Esophagus (tissue), 2 donors: ENCODE measurements around the gene PPL. TPM values are rescaled to one million over a fixed set of nuclear protein-coding genes. Genes with fewer than 3 reads are reported as not detected.

Source experiments
- H3K27ac ChIP-seq, 2 donors: one replicate each; pipeline ENCODE4 v1.5.1; 2013; ENCODE audit warnings: low read depth in 2 of 2, mild to moderate bottlenecking in 2 of 2, inconsistent platforms in 1 of 2, low read length in 1 of 2, moderate library complexity in 1 of 2
- H3K27me3 ChIP-seq, 2 donors: one replicate each; pipeline ENCODE4 v1.6.1; 2013; ENCODE audit warnings: low read length in 2 of 2, control low read depth in 1 of 2, mild to moderate bottlenecking in 1 of 2; ENCODE audit not compliant: insufficient read depth in 2 of 2, control insufficient read depth in 1 of 2
- H3K36me3 ChIP-seq, 2 donors: one replicate each; pipeline ENCODE4 v1.6.1; 2013; ENCODE audit warnings: low read length in 1 of 2; ENCODE audit not compliant: control insufficient read depth in 2 of 2, insufficient read depth in 2 of 2
- H3K4me1 ChIP-seq, 2 donors: one replicate each; pipeline ENCODE4 v1.6.1; 2013; ENCODE audit warnings: low read length in 1 of 2; ENCODE audit not compliant: control insufficient read depth in 2 of 2, insufficient read depth in 2 of 2
- H3K4me3 ChIP-seq, 2 donors: one replicate each; pipeline ENCODE4 v1.5.1; 2013; ENCODE audit warnings: low read length in 2 of 2, mild to moderate bottlenecking in 2 of 2, low read depth in 1 of 2, moderate library complexity in 1 of 2
- H3K9me3 ChIP-seq, 2 donors: one replicate each; pipeline ENCODE4 v1.6.1; 2013; ENCODE audit warnings: mild to moderate bottlenecking in 2 of 2, low read depth in 1 of 2, low read length in 1 of 2, moderate library complexity in 1 of 2; ENCODE audit not compliant: control insufficient read depth in 2 of 2, insufficient read depth in 1 of 2
- WGBS, 2 donors: extraction: QIAGEN DNeasy Blood & Tissue Kit; methylation state at CpG; one replicate each; pipeline ENCODE4 v1.1.7; 2013; 5-methylcytosine and 5-hydroxymethylcytosine counted together
- polyA plus RNA-seq, 2 donors: library from polyadenylated mRNA; stranded (reverse); fragments of 200-250 nt; gene quantifications; one replicate each; pipeline ENCODE4 v1.2.3, GENCODE V29; 2013
- donor health status: healthy with polysubstance abuse.
- donor health status: Bipolar disorder and iron deficiency.

PPL gene
- polyA plus RNA-seq, 2 donors = 561 to 739 TPM

DNA sequence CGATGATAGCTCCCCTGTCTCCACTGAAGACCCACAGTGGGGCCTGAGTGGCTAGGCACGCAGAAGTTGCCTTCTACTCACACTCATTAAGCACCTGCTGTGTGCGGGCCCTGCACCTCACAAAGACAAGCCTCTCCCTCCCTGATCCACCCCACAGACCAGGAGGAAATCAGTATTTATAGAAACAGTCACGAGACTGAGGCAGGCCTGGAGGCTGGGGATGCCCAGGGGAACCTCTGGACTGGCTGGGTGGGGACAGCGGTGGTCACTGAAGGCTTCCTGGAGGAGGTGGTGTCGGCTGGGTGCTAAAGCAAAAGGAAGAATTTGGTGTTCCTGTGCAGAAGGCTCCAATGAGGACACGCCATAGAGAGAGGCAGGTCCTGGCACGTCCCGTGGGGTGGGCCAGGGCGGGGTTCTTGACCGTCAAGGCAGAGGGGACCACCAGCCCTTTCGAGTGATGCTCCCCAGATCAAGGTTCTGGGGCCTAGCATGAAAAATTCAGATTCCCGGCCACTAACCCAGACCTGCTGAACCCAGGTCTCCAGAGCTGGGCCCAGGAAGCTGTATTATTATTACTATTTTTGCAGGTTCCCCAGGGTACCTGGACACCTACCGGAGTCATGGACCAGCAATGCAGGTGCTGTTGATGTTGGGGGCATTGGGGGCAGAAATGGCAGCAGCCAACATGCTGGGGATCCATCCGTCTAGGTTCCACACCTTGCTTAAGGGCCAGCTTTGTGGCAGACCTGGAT, 23.0 kb downstream of the PPL start:
- Histone ChIP-seq H3K27me3 (no peaks in the 10 kb centered on the region), H3K4me3 (no peak overlapping the region), H3K9me3 (no peaks in the 10 kb centered on the region), H3K27ac (peak overlapping the region in 1 of 2 donors; percentile 68), H3K36me3 (peaks cover 0 to 32% of the 10 kb centered on the region in 2 donors), H3K4me1 (peaks cover 0 to 3% of the 10 kb centered on the region in 2 donors)
- 87 to 89% methylated on average over 15 of the region's 15 CpGs for WGBS, 2 donors

DNA sequence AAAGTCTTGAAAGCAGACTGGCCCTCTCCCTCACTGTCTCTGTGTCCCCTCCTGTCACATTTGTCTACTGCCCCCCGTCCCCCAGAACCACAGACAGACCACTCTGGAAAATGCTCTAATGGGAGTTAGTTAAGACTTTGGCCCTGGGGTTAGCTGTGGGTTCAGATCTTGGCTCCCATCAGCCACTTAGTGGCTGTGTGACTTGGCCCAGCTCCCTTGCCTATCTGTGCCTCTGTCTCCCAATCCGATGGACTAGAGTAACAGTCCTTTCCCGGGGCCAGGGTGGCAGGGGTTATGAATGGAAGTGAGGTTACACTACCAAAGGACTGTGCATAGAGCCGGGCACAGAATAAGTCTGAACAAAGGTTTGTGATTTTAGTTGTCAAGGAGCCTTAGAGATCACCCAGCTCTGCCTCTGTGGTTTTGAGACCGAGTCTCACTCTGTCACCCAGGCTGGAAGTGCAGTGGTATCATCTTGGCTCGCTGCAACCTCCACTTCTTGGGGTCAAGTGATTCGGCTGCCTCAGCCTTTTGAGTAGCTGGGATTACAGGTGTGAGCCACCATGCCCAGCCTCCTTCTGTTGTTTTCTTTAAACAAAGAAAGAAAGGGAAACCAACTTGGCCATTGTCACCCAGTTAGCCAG, 23.7 kb downstream of the PPL start:
- 80 to 84% methylated on average over 7 of the region's 7 CpGs for WGBS, 2 donors

DNA sequence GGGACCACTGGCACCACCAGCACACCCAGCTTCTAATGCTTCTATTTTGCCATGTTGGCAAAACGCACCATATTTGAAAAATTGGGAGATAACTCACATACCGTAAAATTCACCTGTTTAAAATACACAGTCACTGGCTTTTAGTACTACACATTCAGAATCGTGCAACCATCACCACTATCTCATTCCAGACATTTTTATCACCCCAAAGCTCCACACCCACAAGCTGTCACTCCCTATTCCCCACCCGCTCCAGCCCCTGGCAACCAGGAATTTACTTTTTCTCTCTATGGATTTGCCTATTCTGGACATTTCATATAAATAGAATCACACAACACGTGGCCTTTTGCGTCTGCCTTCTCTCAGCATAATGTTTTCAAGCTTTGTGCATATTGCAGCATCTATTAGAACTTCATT, 25.0 kb downstream of the PPL start:
- WGBS, 2 donors = 67 to 71% methylated on average over 6 of the region's 6 CpGs
- no peak overlapping the region for H3K27ac ChIP-seq
- no peaks in the 10 kb centered on the region for H3K9me3 ChIP-seq
- no peaks in the 10 kb centered on the region for H3K27me3 ChIP-seq
- H3K36me3 ChIP-seq = peaks cover 0 to 30% of the 10 kb centered on the region in 2 donors
- no peaks in the 10 kb centered on the region for H3K4me1 ChIP-seq
- no peak overlapping the region for H3K4me3 ChIP-seq

More for the DNA sequence above, 23.7 kb downstream of the PPL start:
- peaks cover 0 to 3% of the 10 kb centered on the region in 2 donors for H3K4me1 ChIP-seq
- peaks cover 0 to 30% of the 10 kb centered on the region in 2 donors for H3K36me3 ChIP-seq
- no peak overlapping the region for H3K4me3 ChIP-seq
- no peaks in the 10 kb centered on the region for H3K9me3 ChIP-seq
- H3K27me3 ChIP-seq = no peaks in the 10 kb centered on the region
- peak overlapping the region in 1 of 2 donors; percentile 68 for H3K27ac ChIP-seq

DNA sequence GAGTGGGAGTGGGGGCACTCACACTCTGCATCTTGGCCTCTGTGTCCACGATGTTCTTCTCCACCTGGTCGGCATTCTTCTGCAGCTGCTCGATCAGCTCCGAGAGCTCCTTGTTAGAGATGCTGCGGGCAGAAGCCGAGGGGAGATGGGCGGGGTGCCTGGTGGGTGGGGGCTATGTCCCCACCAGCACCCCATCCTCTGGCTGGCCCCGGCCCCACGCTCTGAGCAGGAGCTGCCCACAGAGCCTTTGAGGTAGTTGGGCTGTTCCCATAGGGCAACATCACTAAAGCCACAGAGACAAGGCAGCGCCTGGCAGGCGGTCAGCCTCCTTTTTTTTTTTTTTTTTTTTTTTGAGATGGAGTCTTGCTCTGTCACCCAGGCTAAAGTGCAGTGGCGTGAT, 26.1 kb downstream of the PPL start:
- H3K4me3 ChIP-seq = no peak overlapping the region
- H3K36me3 ChIP-seq = peaks cover 0 to 31% of the 10 kb centered on the region in 2 donors
- H3K9me3 ChIP-seq = no peaks in the 10 kb centered on the region
- H3K27me3 ChIP-seq = no peaks in the 10 kb centered on the region
- WGBS, 2 donors = 91% methylated on average over 11 to 12 of the region's 12 CpGs
- peak overlapping the region in 1 of 2 donors; percentile 57 for H3K27ac ChIP-seq
- no peaks in the 10 kb centered on the region for H3K4me1 ChIP-seq

DNA sequence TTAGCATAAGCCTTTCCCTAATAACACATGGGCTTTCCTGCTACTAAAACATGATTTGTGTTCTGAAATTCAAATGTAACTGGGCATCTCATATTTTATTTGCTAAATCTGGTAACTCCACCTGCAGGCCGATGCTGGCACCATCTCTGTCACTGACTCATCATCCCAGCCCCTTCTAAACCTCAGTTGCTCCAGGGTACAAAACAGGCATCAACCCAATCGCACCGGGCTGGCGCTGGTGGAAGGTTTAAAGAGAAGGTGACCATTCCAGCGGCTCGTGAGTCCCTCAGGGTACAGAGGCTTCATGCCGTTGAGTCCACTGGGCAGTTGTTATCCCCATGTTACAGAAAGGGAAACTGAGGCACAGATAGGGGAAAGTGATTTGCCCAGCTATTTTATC, 27.1 kb downstream of the PPL start:
- Histone ChIP-seq H3K36me3 (peaks cover 0 to 26% of the 10 kb centered on the region in 2 donors), H3K9me3 (no peaks in the 10 kb centered on the region), H3K4me1 (no peaks in the 10 kb centered on the region), H3K27ac (no peak overlapping the region), H3K4me3 (no peak overlapping the region), H3K27me3 (no peaks in the 10 kb centered on the region)
- 68 to 79% methylated on average over 7 of the region's 7 CpGs for WGBS, 2 donors

- no peaks in the 10 kb centered on the region for H3K9me3 ChIP-seq
- H3K4me1 ChIP-seq = no peaks in the 10 kb centered on the region
- no peaks in the 10 kb centered on the region for H3K27me3 ChIP-seq
- 80 to 89% methylated on average over 5 of the region's 5 CpGs for WGBS, 2 donors
- H3K4me3 ChIP-seq = no peak overlapping the region
- H3K27ac ChIP-seq = no peak overlapping the region
- H3K36me3 ChIP-seq = peaks cover 0 to 25% of the 10 kb centered on the region in 2 donors
Observed at GRCh38 chr16:4908854-4909401, 28.0 kb downstream of the PPL start.

GRCh38 chr16:4904942-4905615, 31.9 kb downstream of the PPL start:
- Histone ChIP-seq H3K27ac (no peak overlapping the region), H3K36me3 (peaks cover 0 to 33% of the 10 kb centered on the region in 2 donors)
- WGBS, 2 donors = 88 to 91% methylated on average over 14 of the region's 14 CpGs

GRCh38 chr16:4904108-4904941, 32.6 kb downstream of the PPL start:
- WGBS, 2 donors = 82 to 84% methylated on average over 16 of the region's 16 CpGs
- H3K36me3 ChIP-seq = peaks cover 0 to 38% of the 10 kb centered on the region in 2 donors
- H3K9me3 ChIP-seq = no peaks in the 10 kb centered on the region
- no peaks in the 10 kb centered on the region for H3K4me1 ChIP-seq
- H3K4me3 ChIP-seq = no peak overlapping the region
- no peaks in the 10 kb centered on the region for H3K27me3 ChIP-seq
- no peak overlapping the region for H3K27ac ChIP-seq

More at GRCh38 chr16:4904942-4905615, 31.9 kb downstream of the PPL start:
- Histone ChIP-seq H3K9me3 (no peaks in the 10 kb centered on the region), H3K4me1 (no peaks in the 10 kb centered on the region), H3K27me3 (no peaks in the 10 kb centered on the region), H3K4me3 (no peak overlapping the region)

DNA sequence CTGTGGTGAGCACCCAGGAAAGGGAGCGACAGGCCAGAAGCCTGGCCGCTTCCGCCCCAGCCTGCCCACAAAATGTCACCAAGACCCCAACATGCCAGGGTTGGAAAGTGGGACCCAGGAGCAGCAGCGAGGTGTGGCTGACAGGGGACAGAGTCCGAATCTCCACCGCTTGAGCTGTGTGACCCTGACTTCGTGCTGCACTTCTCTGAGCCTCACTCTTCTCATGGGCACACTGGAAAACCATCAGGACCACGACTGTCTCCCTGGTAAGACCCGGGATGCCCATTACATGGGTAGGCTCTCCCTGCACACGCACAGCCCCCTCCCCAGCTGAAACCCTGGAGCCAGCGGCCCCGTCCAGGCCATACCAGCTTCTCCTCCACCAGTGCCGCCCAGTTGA, 34.9 kb downstream of the PPL start:
- no peak overlapping the region for H3K27ac ChIP-seq
- H3K4me1 ChIP-seq = no peaks in the 10 kb centered on the region
- H3K4me3 ChIP-seq = no peak overlapping the region
- WGBS, 2 donors = 91 to 93% methylated on average over 13 of the region's 13 CpGs
- peaks cover 0 to 54% of the 10 kb centered on the region in 2 donors for H3K36me3 ChIP-seq
- H3K27me3 ChIP-seq = no peaks in the 10 kb centered on the region
- H3K9me3 ChIP-seq = no peaks in the 10 kb centered on the region
